GM19463 (cell line): ENCODE results near the gene SLK.

ENCODE experiments used
- ATAC-seq: cut with Tn5 transposase; IDR thresholded peaks from one replicate; pipeline ENCODE4 v1.9.1; 2021; ENCODE audit warnings: mild to moderate bottlenecking, moderate library complexity; ENCODE audit not compliant: unreplicated experiment

The SLK gene

GRCh38 chr10:104031631-104032030, 64.7 kb downstream of the SLK start:
- ATAC-seq = no peak

GRCh38 chr10:104032144-104032775, 65.3 kb downstream of the SLK start:
- ATAC-seq = no peak

GRCh38 chr10:104033401-104033930, 66.5 kb downstream of the SLK start:
- ATAC-seq = no peak

- ATAC-seq = no peak
Measured at GRCh38 chr10:104033966-104034365, 67.0 kb downstream of the SLK start.

- no peak for ATAC-seq
Measured at GRCh38 chr10:104034401-104035193, 67.7 kb downstream of the SLK start.

- no peak for ATAC-seq
Measured at GRCh38 chr10:104035194-104036068, 68.5 kb downstream of the SLK start.

GRCh38 chr10:104036069-104036384, 69.1 kb downstream of the SLK start:
- no peak for ATAC-seq

GRCh38 chr10:104036518-104037260, 69.7 kb downstream of the SLK start:
- ATAC-seq = no peak

- ATAC-seq = no peak
Measured at GRCh38 chr10:104037261-104037951, 70.5 kb downstream of the SLK start.

GRCh38 chr10:104038537-104038936, 71.6 kb downstream of the SLK start:
- no peak for ATAC-seq

GRCh38 chr10:104038958-104039752, 72.2 kb downstream of the SLK start:
- no peak for ATAC-seq

GRCh38 chr10:104040382-104040781, 73.4 kb downstream of the SLK start:
- ATAC-seq = no peak

- no peak for ATAC-seq
Measured at GRCh38 chr10:104040862-104041789, 74.2 kb downstream of the SLK start.

- no peak for ATAC-seq
Measured at GRCh38 chr10:104041891-104042535, 75.1 kb downstream of the SLK start.

- ATAC-seq = no peak
Measured at GRCh38 chr10:104043185-104043830, 76.4 kb downstream of the SLK start.

GRCh38 chr10:104043854-104044253, 76.9 kb downstream of the SLK start:
- no peak for ATAC-seq
